GM12878 (cell line): Measurements from ENCODE around the gene PRKCB. TPM values are rescaled to one million over a fixed set of nuclear protein-coding genes. Genes with fewer than 3 reads are reported as not detected.
A peak's percentile ranks its signal among the peaks of the same experiment; 100 is the strongest.

ENCODE experiments used
- ATF2 ChIP-seq: IDR thresholded peaks from 2 replicates; pipeline ENCODE4 v1.6.1; 2012; ENCODE audit warnings: low read length, inconsistent platforms
- BACH1 ChIP-seq: fragments of 450-650 bp; IDR thresholded peaks from 2 replicates; pipeline ENCODE4 v1.6.1; 2017; ENCODE audit warnings: mild to moderate bottlenecking, borderline replicate concordance
- BCL11A ChIP-seq: IDR thresholded peaks from 2 replicates; pipeline ENCODE4 v1.6.1; 2011; ENCODE audit warnings: low read depth, low read length
- BMI1 ChIP-seq: fragments of 450-650 bp; IDR thresholded peaks from 2 replicates; pipeline ENCODE4 v1.6.1; 2016; ENCODE audit warnings: mild to moderate bottlenecking, moderate library complexity, borderline replicate concordance
- DPF2 ChIP-seq: fragments of 450-650 bp; IDR thresholded peaks from 2 replicates; pipeline ENCODE4 v1.6.1; 2017; ENCODE audit warnings: mild to moderate bottlenecking
- FOXM1 ChIP-seq: IDR thresholded peaks from 2 replicates; pipeline ENCODE4 v1.6.1; 2012; ENCODE audit warnings: low read depth, mild to moderate bottlenecking, inconsistent platforms, low read length, moderate library complexity
- HDAC2 ChIP-seq: fragments of 200-600 bp; sonication (generic); IDR thresholded peaks from 2 replicates; pipeline ENCODE4 v1.6.1; 2017
- IKZF1 ChIP-seq: fragments of 450-650 bp; conservative IDR thresholded peaks from 2 replicates; pipeline ENCODE4 v1.6.1; 2017; ENCODE audit warnings: antibody characterized with exemption, mild to moderate bottlenecking
- KLF5 ChIP-seq: fragments of 450-650 bp; IDR thresholded peaks from 2 replicates; pipeline ENCODE4 v1.6.1; 2014; ENCODE audit warnings: mild to moderate bottlenecking; ENCODE audit not compliant: partially characterized antibody
- MLLT1 ChIP-seq: fragments of 450-650 bp; IDR thresholded peaks from 2 replicates; pipeline ENCODE4 v1.6.1; 2016; ENCODE audit warnings: mild to moderate bottlenecking
- MTA2 ChIP-seq: fragments of 450-650 bp; IDR thresholded peaks from 2 replicates; pipeline ENCODE4 v1.6.1; 2016; ENCODE audit warnings: low read depth, mild to moderate bottlenecking, moderate library complexity
- MTA3 ChIP-seq: IDR thresholded peaks from 2 replicates; pipeline ENCODE4 v1.6.1; 2012; ENCODE audit warnings: low read length, inconsistent platforms, borderline replicate concordance
- MXI1 ChIP-seq: fragments of 150-350 bp; IDR thresholded peaks from 2 replicates; pipeline ENCODE4 v1.6.1; 2011; ENCODE audit warnings: low read depth, mild to moderate bottlenecking, inconsistent platforms, low read length, improper control_type of control experiment
- NBN ChIP-seq: fragments of 450-650 bp; IDR thresholded peaks from 2 replicates; pipeline ENCODE4 v1.6.1; 2016
- NKRF ChIP-seq: fragments of 450-650 bp; conservative IDR thresholded peaks from 2 replicates; pipeline ENCODE4 v1.6.1; 2017; ENCODE audit warnings: mild to moderate bottlenecking, moderate library complexity
- PML ChIP-seq: IDR thresholded peaks from 2 replicates; pipeline ENCODE4 v1.6.1; 2012; ENCODE audit warnings: low read length, inconsistent platforms
- RBBP5 ChIP-seq: fragments of 200-600 bp; sonication (generic); conservative IDR thresholded peaks from 2 replicates; pipeline ENCODE4 v1.6.1; 2016
- SKIL ChIP-seq: fragments of 450-650 bp; IDR thresholded peaks from 2 replicates; pipeline ENCODE4 v1.6.1; 2017; ENCODE audit warnings: mild to moderate bottlenecking, low read depth, inconsistent platforms; ENCODE audit not compliant: poor library complexity, severe bottlenecking
- TBL1XR1 ChIP-seq: IDR thresholded peaks from 2 replicates; pipeline ENCODE4 v1.6.1; 2012; ENCODE audit warnings: low read depth, low read length, improper control_type of control experiment
- TCF12 ChIP-seq: IDR thresholded peaks from 2 replicates; pipeline ENCODE4 v1.6.1; 2011; ENCODE audit warnings: low read depth, mild to moderate bottlenecking, low read length
- ZBTB33 ChIP-seq: fragments of 450-650 bp; IDR thresholded peaks from 2 replicates; pipeline ENCODE4 v1.6.1; 2017; ENCODE audit warnings: mild to moderate bottlenecking
- ZNF217 ChIP-seq: fragments of 450-650 bp; IDR thresholded peaks from 2 replicates; pipeline ENCODE4 v1.6.1; 2017; ENCODE audit warnings: antibody characterized with exemption, mild to moderate bottlenecking
- polyA plus RNA-seq, 11 experiments: library from polyadenylated mRNA; depleted of rRNA in 4 of 11; unstranded in 6 of 11; stranded (reverse) in 5 of 11; fragments of >200 nt; fragmentation: Nextera tagmentation in 4 of 11; fragmentation: Illumina TruSeq in 1 of 11; extraction: Ambion mirVana in 4 of 11; extraction: Trizol in 1 of 11; gene quantifications; 1 replicate in 1 of 11; 2 replicates in 10 of 11; pipeline versions ENCODE4 v1.2.1 to v1.2.3, GENCODE V29; 2011 to 2016; ENCODE audit warnings: inconsistent platforms in 2 of 11, missing spikeins in 2 of 11, low read depth in 1 of 11
- total RNA-seq, 4 experiments: library from RNA; depleted of rRNA in 3 of 4; stranded (reverse); fragments of >200 nt in 3 of 4; fragmentation: Illumina TruSeq in 1 of 4; extraction: Trizol in 1 of 4; gene quantifications; 2 replicates each; pipeline versions ENCODE4 v1.2.1 to v1.2.3, GENCODE V29; 2013 to 2021

The PRKCB gene
- total and polyA plus RNA-seq, 10 of the 15 experiments (the other 5 are each of a cell fraction or from before 2014, with no cell fraction given), result 21.4 to 158 (median 97.3) TPM

GRCh38 chr16:23863511-23864422, 28.0 kb downstream of the PRKCB start (continued):
- TF ChIP-seq KLF5 (peak; percentile 39), NKRF (peak; percentile 60), SKIL (peak; percentile 93), TBL1XR1 (peak; percentile 91), MXI1 (0 out of 2 replicates have a peak, but pooled peaks have one; percentile 15), IKZF1 (peak; percentile 96), MTA3 (peak; percentile 93), RBBP5 (peak; percentile 67; the same call in 1 of the 2 replicates), HDAC2 (no peak), PML (peak; percentile 80; the same call in 1 of the 2 replicates), DPF2 (peak; percentile 98), BACH1 (peak; percentile 59; the same call in 1 of the 2 replicates), ZNF217 (peak; percentile 93), MTA2 (peak; percentile 95), BCL11A (peak; percentile 46; the same call in 1 of the 2 replicates), TCF12 (no peak), NBN (peak; percentile 92), FOXM1 (peak; percentile 91), BMI1 (peak; percentile 77), ATF2 (peak; percentile 91; the same call in 1 of the 2 replicates), ZBTB33 (no peak), MLLT1 (peak; percentile 90)
